Measurements from ENCODE around the gene LASP1.
"Not testable (repeated sequence)": the region's sequence is repeated elsewhere in the genome, so short reads cannot be mapped to it uniquely, and the experiment has no call there.

Gene LASP1

DNA sequence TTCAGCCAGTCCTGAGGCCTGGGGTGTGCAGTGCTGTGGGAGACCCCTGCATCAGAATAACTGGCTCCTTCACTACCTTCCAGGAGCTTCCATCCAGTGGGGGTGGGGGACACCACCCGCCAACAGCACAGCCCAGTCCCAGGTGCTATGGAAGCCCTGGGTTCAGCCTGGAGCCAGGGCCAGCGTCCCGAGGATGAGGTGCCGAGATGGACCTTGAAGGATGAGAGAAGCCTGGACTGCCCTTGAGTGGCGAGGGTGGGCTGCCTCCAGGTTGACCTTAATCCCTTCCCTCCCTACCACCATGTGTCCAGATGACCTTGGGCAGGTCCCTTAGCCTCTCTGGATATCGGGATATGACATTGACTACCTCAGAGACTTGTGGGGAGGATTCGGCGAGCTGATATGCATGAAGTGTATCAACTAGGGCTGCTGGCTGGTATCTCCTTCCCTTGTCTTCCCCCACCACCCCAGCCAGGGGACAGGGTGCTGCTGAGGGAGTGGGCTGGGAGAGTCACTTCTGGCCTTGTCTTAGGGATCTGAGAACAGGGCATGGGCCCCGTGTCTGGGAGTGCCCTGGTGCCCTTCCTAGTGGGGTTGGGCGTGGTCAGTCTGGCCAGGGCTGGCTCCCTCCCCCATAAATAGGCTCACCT, 41.3 kb downstream of the LASP1 start:
- no peak for DNase-seq

DNA sequence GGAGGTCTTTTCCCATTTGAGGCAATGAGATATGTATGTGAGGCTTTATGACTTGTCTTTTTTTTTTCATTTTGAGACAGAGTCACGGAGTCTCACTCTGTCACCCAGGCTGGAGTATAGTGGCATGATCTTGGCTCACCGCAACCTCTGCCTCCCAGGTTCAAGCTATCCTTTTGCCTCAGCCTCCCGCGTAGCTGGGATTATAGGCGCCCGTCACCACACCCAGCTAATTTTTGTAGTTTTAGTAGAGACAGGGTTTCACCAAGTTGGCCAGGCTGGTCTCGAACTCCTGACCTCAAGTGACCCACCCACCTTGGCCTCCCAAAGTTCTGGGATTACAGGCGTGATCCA, 41.8 kb downstream of the LASP1 start:
- DNase-seq, result not testable (repeated sequence)

DNA sequence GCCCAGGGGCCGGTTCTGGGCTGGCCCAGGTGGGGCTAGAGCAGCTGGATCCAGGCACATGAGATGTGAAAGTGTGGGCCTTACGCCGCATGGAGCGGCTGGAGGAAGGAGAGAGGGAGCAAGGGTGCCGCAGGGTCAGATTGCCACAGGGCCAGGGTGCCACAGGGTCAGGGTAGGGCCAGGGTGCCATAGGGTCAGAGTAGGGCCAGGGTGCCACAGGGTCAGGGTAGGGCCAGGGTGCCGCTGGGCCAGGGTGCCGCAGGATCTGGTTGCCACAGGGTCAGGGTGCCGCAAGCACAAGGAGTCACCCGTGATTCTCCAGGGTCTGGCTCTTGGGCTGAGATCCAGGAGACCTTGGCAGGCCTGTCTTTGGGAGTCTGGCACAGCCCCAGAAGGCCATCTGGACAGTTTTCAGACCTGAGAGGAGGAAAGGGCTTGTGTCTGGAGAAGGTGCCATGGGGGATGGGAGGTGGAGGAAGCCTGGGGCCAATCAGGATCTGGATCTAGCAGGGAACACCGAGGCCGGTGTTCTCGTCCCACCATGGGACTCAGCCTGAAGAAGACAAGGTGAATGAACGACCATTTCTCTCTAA, 42.5 kb downstream of the LASP1 start:
- DNase-seq, result no peak

DNA sequence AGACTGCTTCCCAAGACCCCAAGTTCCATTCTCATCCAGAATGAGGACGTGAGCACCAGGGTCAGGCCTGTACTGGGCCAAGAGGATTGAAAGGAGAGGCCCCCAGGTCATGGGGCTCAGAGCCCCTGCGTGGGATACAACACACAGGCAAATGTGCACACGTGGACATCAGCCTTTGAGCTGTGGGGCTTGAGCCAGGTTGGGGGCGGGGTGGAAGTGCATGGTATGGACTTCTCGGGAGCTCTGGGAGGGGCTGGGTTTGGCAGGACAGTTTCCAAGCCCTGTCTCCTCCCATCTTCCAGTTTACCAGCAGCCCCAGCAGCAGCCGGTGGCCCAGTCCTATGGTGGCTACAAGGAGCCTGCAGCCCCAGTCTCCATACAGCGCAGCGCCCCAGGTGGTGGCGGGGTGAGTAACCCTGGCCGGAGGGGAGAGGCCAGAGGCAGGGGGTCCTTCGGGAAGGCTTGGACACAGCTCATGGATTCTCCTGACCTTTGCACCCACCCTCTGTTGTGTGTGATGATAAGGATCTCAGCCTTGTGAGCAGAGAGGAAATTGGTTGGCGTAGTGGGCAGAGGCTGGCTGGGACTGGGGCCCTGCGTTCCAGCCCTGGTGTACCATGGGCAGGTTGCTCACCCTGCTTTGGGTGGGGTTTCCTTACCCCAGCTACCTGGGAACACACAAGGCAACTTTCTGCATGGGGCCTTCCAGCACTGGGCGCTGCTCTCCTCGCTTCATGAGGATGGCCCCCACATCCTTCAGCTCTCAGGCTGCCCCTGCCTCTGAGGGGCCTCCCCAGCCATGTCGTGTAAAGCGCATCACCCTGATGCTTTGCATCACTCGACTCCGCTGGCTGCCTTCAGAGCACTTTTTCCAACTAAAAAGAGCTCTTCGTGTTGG, 45.1 kb downstream of the LASP1 start:
- no peak for DNase-seq

DNA sequence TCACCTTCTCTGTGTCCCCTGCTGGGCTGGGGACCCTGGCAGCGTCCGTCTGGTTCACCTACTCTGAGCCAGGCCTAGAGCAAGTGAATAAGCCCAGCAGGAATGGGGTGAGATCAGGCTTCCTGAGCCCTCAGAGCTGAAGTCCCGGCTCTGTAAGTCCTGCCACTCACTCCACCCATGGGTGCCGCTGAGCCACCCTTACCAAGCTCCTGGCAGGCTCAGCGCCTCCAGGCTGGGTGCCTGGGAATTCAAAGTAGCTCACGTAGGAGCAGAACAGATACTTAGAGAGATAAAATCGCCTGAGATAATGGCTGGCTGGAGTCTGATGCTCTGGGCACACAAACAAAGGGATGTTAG, 45.8 kb downstream of the LASP1 start:
- no peak for DNase-seq

DNA sequence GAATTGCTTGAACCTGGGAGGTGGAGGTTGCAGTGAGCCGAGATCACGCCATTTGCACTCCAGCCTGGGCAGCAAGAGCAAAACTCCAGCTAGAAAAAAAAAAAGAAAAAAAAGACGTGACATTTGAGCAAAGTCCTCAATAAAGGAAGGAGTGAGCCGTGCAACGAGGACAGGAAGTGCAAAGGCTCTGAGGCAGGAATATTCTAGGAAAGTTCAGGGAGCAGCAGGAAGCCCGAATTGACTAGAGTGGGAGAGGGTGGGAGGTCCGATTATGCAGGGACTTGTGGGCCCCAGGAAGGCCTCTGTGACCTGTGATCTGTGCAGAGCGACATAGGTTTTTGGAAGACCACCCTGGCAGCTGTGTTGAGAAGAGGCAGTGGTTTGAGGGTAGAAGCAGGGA, 46.9 kb downstream of the LASP1 start:
- no peak for DNase-seq

DNA sequence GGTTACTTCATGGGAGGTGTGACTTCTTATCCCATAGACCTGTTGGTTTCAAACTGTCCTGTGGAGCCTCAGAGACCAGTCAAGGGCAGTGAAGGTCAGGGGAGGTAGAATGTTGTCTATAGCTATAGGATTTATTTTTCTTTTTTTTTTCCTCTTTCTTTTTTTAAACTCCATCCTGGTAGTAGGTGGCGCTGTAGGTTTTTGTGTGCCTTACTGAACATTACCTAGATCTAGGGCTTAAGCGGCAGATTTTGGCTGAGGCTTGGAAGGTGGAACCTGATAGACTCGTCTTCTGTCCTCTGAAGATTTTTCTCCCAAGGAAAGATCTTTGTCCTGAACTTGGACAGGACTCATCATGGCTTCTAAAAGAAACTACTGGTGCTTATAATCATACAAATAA, 47.4 kb downstream of the LASP1 start:
- DNase-seq, result no peak

DNA sequence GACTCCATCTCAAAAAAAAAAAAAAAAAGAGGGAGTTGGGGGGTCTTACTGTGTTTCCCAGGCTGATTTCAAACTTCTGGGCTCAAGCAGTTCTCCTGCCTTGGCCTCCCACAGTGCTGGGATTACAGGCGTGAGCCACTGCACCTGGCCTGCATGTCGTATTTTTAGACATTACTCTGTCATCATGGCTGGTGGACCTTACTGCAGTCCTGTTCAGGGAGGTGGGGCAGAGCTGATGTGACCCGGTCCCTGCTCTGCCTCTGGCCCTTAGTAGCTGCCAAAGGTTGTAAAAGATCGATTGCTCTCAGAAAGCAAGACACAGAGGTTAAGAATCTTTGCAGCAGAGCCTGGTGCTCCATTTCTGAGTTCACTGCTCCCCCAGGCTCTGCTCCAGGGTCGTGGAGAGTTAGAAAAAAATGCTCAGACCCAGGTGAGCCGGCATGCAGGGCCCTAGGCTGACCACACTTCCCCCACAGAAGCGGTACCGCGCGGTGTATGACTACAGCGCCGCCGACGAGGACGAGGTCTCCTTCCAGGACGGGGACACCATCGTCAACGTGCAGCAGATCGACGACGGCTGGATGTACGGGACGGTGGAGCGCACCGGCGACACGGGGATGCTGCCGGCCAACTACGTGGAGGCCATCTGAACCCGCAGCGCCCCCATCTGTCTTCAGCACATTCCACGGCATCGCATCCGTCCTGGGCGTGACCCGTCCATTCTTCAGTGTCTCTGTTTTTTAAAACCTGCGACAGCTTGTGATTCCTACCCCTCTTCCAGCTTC, 48.5 kb downstream of the LASP1 start:
- DNase-seq, result no peak

DNA sequence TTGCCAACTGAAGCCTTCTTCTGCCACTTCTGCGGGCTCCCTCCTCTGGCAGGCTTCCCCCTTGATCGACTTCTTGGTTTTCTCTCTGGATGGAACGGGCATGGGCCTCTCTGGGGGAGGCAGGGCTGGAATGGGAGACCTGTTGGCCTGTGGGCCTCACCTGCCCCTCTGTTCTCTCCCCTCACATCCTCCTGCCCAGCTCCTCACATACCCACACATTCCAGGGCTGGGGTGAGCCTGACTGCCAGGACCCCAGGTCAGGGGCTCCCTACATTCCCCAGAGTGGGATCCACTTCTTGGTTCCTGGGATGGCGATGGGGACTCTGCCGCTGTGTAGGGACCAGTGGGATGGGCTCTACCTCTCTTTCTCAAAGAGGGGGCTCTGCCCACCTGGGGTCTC, 49.1 kb downstream of the LASP1 start:
- no peak for DNase-seq

DNA sequence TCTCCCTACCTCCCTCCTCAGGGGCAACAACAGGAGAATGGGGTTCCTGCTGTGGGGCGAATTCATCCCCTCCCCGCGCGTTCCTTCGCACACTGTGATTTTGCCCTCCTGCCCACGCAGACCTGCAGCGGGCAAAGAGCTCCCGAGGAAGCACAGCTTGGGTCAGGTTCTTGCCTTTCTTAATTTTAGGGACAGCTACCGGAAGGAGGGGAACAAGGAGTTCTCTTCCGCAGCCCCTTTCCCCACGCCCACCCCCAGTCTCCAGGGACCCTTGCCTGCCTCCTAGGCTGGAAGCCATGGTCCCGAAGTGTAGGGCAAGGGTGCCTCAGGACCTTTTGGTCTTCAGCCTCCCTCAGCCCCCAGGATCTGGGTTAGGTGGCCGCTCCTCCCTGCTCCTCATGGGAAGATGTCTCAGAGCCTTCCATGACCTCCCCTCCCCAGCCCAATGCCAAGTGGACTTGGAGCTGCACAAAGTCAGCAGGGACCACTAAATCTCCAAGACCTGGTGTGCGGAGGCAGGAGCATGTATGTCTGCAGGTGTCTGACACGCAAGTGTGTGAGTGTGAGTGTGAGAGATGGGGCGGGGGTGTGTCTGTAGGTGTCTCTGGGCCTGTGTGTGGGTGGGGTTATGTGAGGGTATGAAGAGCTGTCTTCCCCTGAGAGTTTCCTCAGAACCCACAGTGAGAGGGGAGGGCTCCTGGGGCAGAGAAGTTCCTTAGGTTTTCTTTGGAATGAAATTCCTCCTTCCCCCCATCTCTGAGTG, 49.6 kb downstream of the LASP1 start:
- DNase-seq, result no peak

DNA sequence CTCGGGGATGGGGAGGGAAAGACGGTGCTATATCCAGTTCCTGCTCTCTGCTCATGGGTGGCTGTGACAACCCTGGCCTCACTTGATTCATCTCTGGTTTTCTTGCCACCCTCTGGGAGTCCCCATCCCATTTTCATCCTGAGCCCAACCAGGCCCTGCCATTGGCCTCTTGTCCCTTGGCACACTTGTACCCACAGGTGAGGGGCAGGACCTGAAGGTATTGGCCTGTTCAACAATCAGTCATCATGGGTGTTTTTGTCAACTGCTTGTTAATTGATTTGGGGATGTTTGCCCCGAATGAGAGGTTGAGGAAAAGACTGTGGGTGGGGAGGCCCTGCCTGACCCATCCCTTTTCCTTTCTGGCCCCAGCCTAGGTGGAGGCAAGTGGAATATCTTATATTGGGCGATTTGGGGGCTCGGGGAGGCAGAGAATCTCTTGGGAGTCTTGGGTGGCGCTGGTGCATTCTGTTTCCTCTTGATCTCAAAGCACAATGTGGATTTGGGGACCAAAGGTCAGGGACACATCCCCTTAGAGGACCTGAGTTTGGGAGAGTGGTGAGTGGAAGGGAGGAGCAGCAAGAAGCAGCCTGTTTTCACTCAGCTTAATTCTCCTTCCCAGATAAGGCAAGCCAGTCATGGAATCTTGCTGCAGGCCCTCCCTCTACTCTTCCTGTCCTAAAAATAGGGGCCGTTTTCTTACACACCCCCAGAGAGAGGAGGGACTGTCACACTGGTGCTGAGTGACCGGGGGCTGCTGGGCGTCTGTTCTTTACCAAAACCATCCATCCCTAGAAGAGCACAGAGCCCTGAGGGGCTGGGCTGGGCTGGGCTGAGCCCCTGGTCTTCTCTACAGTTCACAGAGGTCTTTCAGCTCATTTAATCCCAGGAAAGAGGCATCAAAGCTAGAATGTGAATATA, 50.8 kb downstream of the LASP1 start:
- no peak for DNase-seq

DNA sequence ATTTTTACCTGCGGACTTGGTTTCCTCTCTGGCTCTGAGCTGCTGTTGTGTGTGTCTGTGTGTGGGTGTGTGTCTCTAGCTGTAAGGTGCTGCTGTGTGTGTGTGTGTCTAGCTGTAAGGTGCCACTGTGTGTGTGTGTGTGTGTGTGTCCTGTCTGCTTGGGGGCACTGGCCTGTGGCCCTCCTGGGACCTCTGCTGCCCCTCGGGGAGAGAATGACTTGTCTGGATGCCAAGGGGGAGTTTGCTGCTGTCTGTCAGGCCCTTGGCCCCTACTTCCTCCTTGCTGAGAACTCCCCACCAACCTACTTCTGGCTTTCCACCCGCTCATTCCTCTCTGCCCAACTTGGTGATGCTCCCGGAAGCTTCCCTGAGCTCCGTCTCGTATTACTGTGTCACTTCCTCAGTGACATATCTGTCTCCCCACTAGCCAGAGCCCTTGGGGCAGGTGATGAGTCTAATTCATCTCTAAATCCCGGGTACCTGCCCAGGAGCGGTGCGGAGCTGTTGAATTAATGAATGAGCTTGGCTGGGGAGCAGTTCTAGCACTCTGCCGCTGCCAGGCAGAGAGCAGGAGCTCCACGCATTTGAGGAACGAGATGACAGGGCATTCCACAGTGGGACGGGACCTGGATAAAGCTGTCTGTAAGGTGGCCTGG, 52.0 kb downstream of the LASP1 start:
- DNase-seq, result no peak

DNA sequence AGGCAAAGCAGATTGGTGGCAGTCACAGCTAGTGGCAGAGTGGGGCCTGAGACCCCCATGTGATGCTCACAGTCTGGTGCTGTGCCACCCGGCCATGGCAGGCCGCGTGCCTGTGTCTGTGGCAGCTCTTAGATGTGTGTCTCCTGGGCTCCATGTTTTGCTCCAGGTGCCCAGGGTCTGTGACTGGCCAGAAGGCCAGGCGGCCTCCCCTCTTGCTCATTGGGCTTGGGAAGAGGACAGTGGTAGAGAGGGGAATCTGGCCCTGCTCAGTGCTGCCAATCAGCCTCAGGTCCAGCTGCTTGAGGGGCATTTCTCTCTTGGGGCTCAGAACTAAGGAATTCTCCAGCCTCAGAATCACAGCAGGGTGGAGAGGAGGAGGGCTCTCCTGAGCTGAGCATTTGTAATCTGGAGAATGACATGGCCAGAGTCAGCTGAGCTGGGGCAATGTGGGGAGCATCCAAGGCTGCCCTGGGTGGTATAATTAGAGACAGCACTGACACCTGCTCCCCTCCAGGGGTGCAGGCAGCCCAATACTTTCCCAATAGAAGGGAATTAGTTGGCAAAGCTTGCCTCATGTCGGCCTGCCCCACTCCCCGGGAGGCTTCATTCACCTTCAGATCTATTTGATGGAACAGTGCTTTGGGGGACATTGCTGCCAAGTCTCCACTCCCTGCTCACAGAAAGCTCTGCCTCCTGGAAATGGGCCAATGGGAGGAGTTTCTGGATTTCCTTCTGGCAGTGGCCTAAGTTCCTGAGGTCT, 52.9 kb downstream of the LASP1 start:
- no peak for DNase-seq

DNA sequence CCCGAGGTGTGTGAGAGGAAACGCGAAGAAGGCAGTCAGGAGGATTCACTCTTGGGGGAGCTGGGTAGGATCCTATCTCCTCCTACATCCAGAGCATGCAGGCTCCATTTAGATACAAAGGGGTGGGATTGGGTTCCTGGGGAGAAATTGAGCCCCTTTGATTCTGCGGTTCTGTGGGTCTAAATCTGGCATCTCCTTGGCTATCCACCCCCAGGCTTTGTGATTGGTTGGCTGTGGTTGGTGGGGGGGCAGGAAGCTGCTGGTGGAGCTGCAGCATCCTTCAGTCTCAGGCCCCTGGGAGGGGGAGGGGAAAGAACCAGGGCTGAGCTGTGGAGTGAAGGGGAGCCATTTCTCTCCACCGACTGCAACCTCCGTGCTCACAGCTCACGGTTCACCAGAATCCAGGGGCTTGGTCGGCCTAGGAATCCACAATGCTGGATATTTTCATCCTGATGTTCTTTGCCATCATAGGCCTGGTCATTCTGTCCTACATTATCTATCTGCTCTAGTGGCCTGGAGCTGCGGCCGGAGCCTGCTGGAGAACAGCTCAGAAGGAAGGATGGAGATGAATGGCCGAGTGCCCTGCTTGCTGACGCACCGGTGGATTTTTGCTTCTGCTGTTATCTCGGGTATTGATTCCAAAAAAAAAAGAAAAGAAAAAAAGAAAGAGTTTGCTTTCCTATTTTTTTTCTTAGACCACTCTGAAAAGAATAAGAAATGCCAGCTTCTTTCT, 55.6 kb downstream of the LASP1 start, which contains the start of gene LASP1NB:
Gene LASP1NB, plus strand, starts transcription at position 352 of the 733 bp plus-strand sequence.
- DNase-seq, result no peak

DNA sequence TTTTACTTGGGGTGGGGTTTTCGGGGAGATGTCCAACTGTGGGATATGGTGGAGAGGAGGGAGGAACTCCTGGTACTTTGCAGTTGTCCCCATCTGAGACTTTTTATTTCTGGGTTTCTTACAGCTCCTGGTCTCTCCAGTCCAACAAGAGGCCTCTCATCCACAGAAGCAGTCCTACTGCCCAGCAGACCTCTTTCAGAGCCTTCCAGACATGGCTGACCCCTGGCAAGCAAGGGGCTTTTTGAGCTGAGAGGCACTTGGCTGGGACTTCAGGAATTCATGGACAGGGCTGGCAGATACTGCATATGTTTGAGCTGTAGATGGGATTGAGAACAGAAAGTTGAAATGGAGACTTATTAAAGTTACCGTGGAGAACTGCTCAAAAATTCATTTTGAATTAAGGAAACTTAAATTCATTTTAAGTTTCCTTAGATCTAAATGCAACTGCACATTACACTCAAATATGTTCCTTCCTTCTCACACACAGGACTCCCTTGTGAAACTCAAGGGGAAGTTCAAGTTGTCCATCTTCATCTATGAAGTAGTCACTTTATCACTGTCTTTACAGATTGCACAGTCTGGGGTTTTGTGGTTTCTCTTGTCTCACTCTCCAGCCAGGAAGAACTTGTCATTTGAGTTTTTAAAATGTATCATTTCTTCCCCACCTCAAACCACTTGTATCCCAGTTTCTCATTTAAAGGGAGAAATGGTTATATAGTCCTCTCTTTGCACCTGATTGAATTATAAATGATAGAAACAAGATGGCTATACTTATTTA, 56.6 kb downstream of the LASP1 start:
- no peak for DNase-seq

DNA sequence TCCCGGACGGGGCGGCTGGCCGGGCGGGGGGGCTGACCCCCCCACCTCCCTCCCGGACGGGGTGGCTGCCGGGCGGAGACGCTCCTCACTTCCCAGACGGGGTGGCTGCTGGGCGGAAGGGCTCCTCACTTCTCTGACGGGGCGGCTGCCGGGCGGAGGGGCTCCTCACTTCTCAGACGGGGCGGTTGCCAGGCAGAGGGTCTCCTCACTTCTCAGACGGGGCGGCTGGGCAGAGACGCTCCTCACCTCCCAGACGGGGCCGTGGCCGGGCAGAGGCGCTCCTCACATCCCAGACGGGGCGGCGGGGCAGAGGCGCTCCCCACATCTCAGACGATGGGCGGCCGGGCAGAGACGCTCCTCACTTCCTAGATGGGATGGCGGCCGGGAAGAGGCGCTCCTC, 60.9 kb downstream of the LASP1 start:
- DNase-seq, result not testable (repeated sequence)

DNA sequence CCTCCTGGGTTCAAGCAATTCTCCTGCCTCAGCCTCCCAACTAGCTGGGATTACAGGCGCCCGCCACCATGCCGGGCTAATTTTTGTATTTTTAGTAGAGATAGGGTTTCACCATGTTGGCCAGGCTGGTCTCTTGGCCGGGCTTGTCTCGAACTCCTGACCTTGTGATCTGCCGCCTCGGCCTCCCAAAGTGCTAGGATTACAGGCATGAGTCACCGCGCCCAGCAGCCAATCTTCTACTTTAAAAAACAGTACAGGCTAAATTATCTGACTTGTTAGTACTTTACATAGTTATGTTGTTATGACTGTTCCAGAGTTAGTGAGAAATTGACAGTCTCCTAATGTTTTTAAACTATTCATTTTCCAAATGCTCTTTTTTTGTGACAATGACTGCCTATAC, 64.1 kb downstream of the LASP1 start:
- DNase-seq, result not testable (repeated sequence)

DNA sequence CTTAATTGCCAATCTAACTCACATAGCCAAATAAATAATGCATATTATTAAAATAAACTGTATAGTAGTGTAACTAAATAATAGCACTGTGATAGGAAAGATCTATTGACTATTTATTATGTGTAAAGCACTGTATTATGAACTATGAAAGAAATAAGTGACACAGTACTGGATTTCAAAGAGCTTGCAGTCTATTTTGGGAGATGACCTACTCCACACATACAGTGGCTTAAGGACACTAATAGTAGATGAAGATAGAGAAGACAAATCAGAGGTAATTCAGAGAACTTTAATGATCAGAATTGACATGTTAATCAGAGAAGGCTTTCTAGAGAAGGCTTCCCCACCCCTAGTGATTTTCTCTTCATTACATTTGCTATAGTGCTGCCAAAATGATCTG, 70.1 kb downstream of the LASP1 start:
- no peak for DNase-seq

Data from central memory CD4-positive, alpha-beta T cell (primary cell).